Measurements from ENCODE around the gene UGGT1.

UGGT1 gene

GRCh38 chr2:128160616-128161275 is 69.7 kb downstream of the UGGT1 start:
- Histone ChIP-seq H3K4me3 (ENCODE audit: low read length in 2 of 2) (no peak overlapping the region), H3K23ac (ENCODE audit: low read depth, low read length, poor library complexity) (no peak overlapping the region), H3K14ac (ENCODE audit: low read length) (no peak overlapping the region), H3K36me3 (replicated peaks in 1 of 2; ENCODE audit: control insufficient read depth in 2 of 2, insufficient read depth in 2 of 2, low read length in 2 of 2) (peaks cover 18 to 94% of the 10 kb centered on the region in 2 donors), H3K79me1 (ENCODE audit: low read depth, low read length) (no peaks in the 10 kb centered on the region), H3K4me2 (ENCODE audit: insufficient read depth, low read length, poor library complexity, severe bottlenecking) (no peak overlapping the region), H2BK120ac (ENCODE audit: low read depth, low read length) (no peak overlapping the region), H2BK12ac (ENCODE audit: low read length) (no peak overlapping the region), H3K27me3 (ENCODE audit: control insufficient read depth in 3 of 3, insufficient read depth in 3 of 3, low read depth in 1 of 3, low read length in 3 of 3) (no peaks in the 10 kb centered on the region), H2BK5ac (ENCODE audit: low read length) (no peak overlapping the region), H2AK5ac (ENCODE audit: low read depth, low read length) (no peak overlapping the region), H4K91ac (ENCODE audit: low read depth, low read length, poor library complexity) (no peak overlapping the region), H3K9ac (ENCODE audit: low read depth, low read length, poor library complexity) (no peak overlapping the region), H4K8ac (ENCODE audit: low read depth, low read length) (no peak overlapping the region), H2BK15ac (ENCODE audit: low read length) (no peak overlapping the region), H3K4ac (ENCODE audit: low read length) (no peak overlapping the region), H2AFZ (ENCODE audit: low read length) (no peak overlapping the region), H3K27ac (replicated peaks; ENCODE audit: low read length) (no peak overlapping the region), H3K9me3 (replicated peaks in 1 of 2; ENCODE audit: control insufficient read depth in 2 of 2, insufficient read depth in 1 of 2, low read depth in 1 of 2, low read length in 2 of 2) (no peaks in the 10 kb centered on the region), H3K4me1 (ENCODE audit: control insufficient read depth in 2 of 2, insufficient read depth in 1 of 2, low read depth in 1 of 2, low read length in 2 of 2) (no peaks in the 10 kb centered on the region), H3K18ac (ENCODE audit: low read length) (no peak overlapping the region)
- WGBS, 2 donors (ENCODE audit: extremely low coverage in 2 of 2, insufficient read length in 2 of 2, insufficient replicate concordance in 1 of 2): no CpG with 5 or more reads among the region's 9 CpGs
- no peak for DNase-seq (ENCODE audit: low spot score)

DNA sequence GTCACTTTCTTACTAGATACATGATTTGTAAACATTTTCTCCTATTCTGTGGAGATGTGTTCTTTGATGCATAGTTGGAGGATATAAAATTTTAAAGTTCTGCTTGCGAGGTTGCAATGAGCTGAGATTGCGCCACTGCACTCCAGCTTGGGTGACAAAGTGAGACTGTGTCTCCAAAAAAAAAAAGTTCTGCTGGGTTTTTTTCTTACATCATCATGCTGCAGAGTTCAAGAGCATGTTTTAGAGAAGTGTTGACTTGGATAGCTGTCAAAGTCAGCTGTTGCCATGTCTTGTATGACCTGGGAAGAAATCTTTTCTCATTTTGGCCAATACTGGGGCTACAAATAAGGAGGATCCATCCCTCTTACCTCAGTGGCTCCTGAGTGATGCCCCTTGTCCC is 71.3 kb downstream of the UGGT1 start:
- H2BK12ac ChIP-seq (ENCODE audit: low read length): no peak overlapping the region
- H4K8ac ChIP-seq (ENCODE audit: low read depth, low read length): no peak overlapping the region
- no peaks in the 10 kb centered on the region for H3K27me3 ChIP-seq (ENCODE audit: control insufficient read depth in 3 of 3, insufficient read depth in 3 of 3, low read depth in 1 of 3, low read length in 3 of 3)
- H3K23ac ChIP-seq (ENCODE audit: low read depth, low read length, poor library complexity): no peak overlapping the region
- no peak overlapping the region for H3K4ac ChIP-seq (ENCODE audit: low read length)
- no peak overlapping the region for H4K91ac ChIP-seq (ENCODE audit: low read depth, low read length, poor library complexity)
- H3K9me3 ChIP-seq (replicated peaks in 1 of 2; ENCODE audit: control insufficient read depth in 2 of 2, insufficient read depth in 1 of 2, low read depth in 1 of 2, low read length in 2 of 2): no peaks in the 10 kb centered on the region
- H3K18ac ChIP-seq (ENCODE audit: low read length): no peak overlapping the region
- H2BK15ac ChIP-seq (ENCODE audit: low read length): no peak overlapping the region
- H2BK120ac ChIP-seq (ENCODE audit: low read depth, low read length): no peak overlapping the region
- no peak overlapping the region for H3K27ac ChIP-seq (replicated peaks; ENCODE audit: low read length)
- no peak overlapping the region for H3K14ac ChIP-seq (ENCODE audit: low read length)
- H3K79me1 ChIP-seq (ENCODE audit: low read depth, low read length): no peaks in the 10 kb centered on the region
- H3K9ac ChIP-seq (ENCODE audit: low read depth, low read length, poor library complexity): no peak overlapping the region
- WGBS, 2 donors (ENCODE audit: extremely low coverage in 2 of 2, insufficient read length in 2 of 2, insufficient replicate concordance in 1 of 2): no CpG with 5 or more reads among the region's 2 CpGs
- H2AK5ac ChIP-seq (ENCODE audit: low read depth, low read length): no peak overlapping the region
- H2AFZ ChIP-seq (ENCODE audit: low read length): no peak overlapping the region
- H2BK5ac ChIP-seq (ENCODE audit: low read length): no peak overlapping the region
- H3K36me3 ChIP-seq (replicated peaks in 1 of 2; ENCODE audit: control insufficient read depth in 2 of 2, insufficient read depth in 2 of 2, low read length in 2 of 2): peaks cover 19 to 94% of the 10 kb centered on the region in 2 donors
- no peaks in the 10 kb centered on the region for H3K4me1 ChIP-seq (ENCODE audit: control insufficient read depth in 2 of 2, insufficient read depth in 1 of 2, low read depth in 1 of 2, low read length in 2 of 2)
- H3K4me2 ChIP-seq (ENCODE audit: insufficient read depth, low read length, poor library complexity, severe bottlenecking): no peak overlapping the region
- no peak overlapping the region for H3K4me3 ChIP-seq (ENCODE audit: low read length in 2 of 2)
- DNase-seq (ENCODE audit: low spot score): no peak

DNA sequence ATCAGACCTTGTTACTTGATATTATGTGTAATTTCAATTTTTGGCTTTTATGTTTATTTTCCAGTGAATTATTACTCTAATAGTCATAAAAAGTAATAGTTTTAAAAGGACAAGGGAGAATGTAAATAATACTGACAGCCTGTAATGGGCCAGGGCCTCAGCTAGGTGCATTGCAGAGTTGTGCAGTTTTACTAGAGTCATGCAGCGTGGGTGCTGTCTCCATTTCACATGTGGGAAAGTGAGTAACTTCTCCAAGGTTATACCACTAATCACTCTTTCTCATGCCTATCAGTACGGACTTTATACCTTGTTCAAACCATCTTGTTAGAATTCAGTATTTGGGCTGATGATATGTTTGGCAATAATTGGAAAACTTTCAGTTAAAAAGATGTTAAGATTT is 73.3 kb downstream of the UGGT1 start:
- H3K9ac ChIP-seq (ENCODE audit: low read depth, low read length, poor library complexity): no peak overlapping the region

DNA sequence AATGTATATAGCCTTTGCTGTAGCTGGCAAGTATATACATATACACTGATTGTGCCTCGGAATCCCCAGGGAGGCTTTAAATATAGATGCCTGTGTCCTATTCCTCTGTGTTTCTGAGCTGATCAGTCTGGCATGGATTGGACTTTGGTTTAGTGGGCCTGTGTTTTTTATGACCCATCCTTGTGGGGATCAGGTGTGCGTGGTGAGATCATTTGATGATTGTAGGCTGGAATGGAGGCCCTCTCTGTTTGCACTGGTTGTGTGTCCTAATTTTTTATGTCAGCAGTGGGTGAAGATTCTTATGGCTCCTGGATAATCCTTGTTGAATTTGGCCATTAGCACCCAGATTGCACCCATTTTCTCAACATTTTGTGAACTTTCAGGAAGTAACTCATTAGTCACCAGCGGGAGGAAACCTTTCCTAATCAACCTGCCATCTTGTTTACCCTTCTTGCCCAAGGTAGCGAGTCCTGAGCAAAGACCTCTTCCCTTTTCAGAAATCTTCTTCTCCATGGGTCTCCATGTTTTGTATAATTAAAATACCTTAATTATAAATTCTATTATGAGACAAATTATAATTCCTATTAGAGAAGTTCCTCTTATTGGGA is 75.8 kb downstream of the UGGT1 start:
- no peak overlapping the region for H4K91ac ChIP-seq (ENCODE audit: low read depth, low read length, poor library complexity)
- H3K79me1 ChIP-seq (ENCODE audit: low read depth, low read length): no peaks in the 10 kb centered on the region
- H3K4me3 ChIP-seq (ENCODE audit: low read length in 2 of 2): no peak overlapping the region
- no peaks in the 10 kb centered on the region for H3K4me1 ChIP-seq (ENCODE audit: control insufficient read depth in 2 of 2, insufficient read depth in 1 of 2, low read depth in 1 of 2, low read length in 2 of 2)
- no peak overlapping the region for H4K8ac ChIP-seq (ENCODE audit: low read depth, low read length)
- H3K4ac ChIP-seq (ENCODE audit: low read length): no peak overlapping the region
- H3K9ac ChIP-seq (ENCODE audit: low read depth, low read length, poor library complexity): no peak overlapping the region
- H3K27me3 ChIP-seq (ENCODE audit: control insufficient read depth in 3 of 3, insufficient read depth in 3 of 3, low read depth in 1 of 3, low read length in 3 of 3): no peaks in the 10 kb centered on the region
- no peak overlapping the region for H2AK5ac ChIP-seq (ENCODE audit: low read depth, low read length)
- no peak overlapping the region for H2BK120ac ChIP-seq (ENCODE audit: low read depth, low read length)
- no peak overlapping the region for H2BK5ac ChIP-seq (ENCODE audit: low read length)
- H2BK15ac ChIP-seq (ENCODE audit: low read length): no peak overlapping the region
- H3K36me3 ChIP-seq (replicated peaks in 1 of 2; ENCODE audit: control insufficient read depth in 2 of 2, insufficient read depth in 2 of 2, low read length in 2 of 2): peaks cover 11 to 95% of the 10 kb centered on the region in 2 donors
- no peak overlapping the region for H2BK12ac ChIP-seq (ENCODE audit: low read length)
- no peak overlapping the region for H3K27ac ChIP-seq (replicated peaks; ENCODE audit: low read length)
- H2AFZ ChIP-seq (ENCODE audit: low read length): no peak overlapping the region
- no peak overlapping the region for H3K14ac ChIP-seq (ENCODE audit: low read length)
- no peak for DNase-seq (ENCODE audit: low spot score)
- H3K4me2 ChIP-seq (ENCODE audit: insufficient read depth, low read length, poor library complexity, severe bottlenecking): no peak overlapping the region
- no peaks in the 10 kb centered on the region for H3K9me3 ChIP-seq (replicated peaks in 1 of 2; ENCODE audit: control insufficient read depth in 2 of 2, insufficient read depth in 1 of 2, low read depth in 1 of 2, low read length in 2 of 2)
- H3K18ac ChIP-seq (ENCODE audit: low read length): no peak overlapping the region
- H3K23ac ChIP-seq (ENCODE audit: low read depth, low read length, poor library complexity): no peak overlapping the region
- no CpG with 5 or more reads among the region's 4 CpGs for WGBS, 2 donors (ENCODE audit: extremely low coverage in 2 of 2, insufficient read length in 2 of 2, insufficient replicate concordance in 1 of 2)

More for the DNA sequence above, 73.3 kb downstream of the UGGT1 start:
- Histone ChIP-seq H2AK5ac (ENCODE audit: low read depth, low read length) (no peak overlapping the region), H2BK15ac (ENCODE audit: low read length) (no peak overlapping the region), H2BK5ac (ENCODE audit: low read length) (no peak overlapping the region), H4K91ac (ENCODE audit: low read depth, low read length, poor library complexity) (no peak overlapping the region), H3K4ac (ENCODE audit: low read length) (no peak overlapping the region), H3K4me2 (ENCODE audit: insufficient read depth, low read length, poor library complexity, severe bottlenecking) (no peak overlapping the region), H3K23ac (ENCODE audit: low read depth, low read length, poor library complexity) (no peak overlapping the region), H3K4me1 (ENCODE audit: control insufficient read depth in 2 of 2, insufficient read depth in 1 of 2, low read depth in 1 of 2, low read length in 2 of 2) (no peaks in the 10 kb centered on the region), H2BK120ac (ENCODE audit: low read depth, low read length) (no peak overlapping the region), H4K8ac (ENCODE audit: low read depth, low read length) (no peak overlapping the region), H3K4me3 (ENCODE audit: low read length in 2 of 2) (no peak overlapping the region), H3K36me3 (replicated peaks in 1 of 2; ENCODE audit: control insufficient read depth in 2 of 2, insufficient read depth in 2 of 2, low read length in 2 of 2) (peaks cover 17 to 95% of the 10 kb centered on the region in 2 donors), H2BK12ac (ENCODE audit: low read length) (no peak overlapping the region), H3K18ac (ENCODE audit: low read length) (no peak overlapping the region), H3K27ac (replicated peaks; ENCODE audit: low read length) (no peak overlapping the region), H3K9me3 (replicated peaks in 1 of 2; ENCODE audit: control insufficient read depth in 2 of 2, insufficient read depth in 1 of 2, low read depth in 1 of 2, low read length in 2 of 2) (no peaks in the 10 kb centered on the region), H3K27me3 (ENCODE audit: control insufficient read depth in 3 of 3, insufficient read depth in 3 of 3, low read depth in 1 of 3, low read length in 3 of 3) (no peaks in the 10 kb centered on the region), H3K79me1 (ENCODE audit: low read depth, low read length) (no peaks in the 10 kb centered on the region), H3K14ac (ENCODE audit: low read length) (no peak overlapping the region), H2AFZ (ENCODE audit: low read length) (no peak overlapping the region)
- no CpG with 5 or more reads among the region's 2 CpGs for WGBS, 2 donors (ENCODE audit: extremely low coverage in 2 of 2, insufficient read length in 2 of 2, insufficient replicate concordance in 1 of 2)
- DNase-seq (ENCODE audit: low spot score): no peak
